A673 (cell line): Measurements from ENCODE around the gene GPC6.

Experiments used
- CTCF ChIP-seq: fragments of 300-800, 200-600 bp; sonication (generic); conservative IDR thresholded peaks from 2 replicates; pipeline ENCODE4 v1.5.1; 2017; ENCODE audit warnings: low read depth, mild to moderate bottlenecking, antibody characterized with exemption, low read length, moderate library complexity, mixed read lengths
- EZH2 ChIP-seq: fragments of 200-600 bp; sonication (generic); IDR thresholded peaks from 2 replicates; pipeline ENCODE4 v1.6.1; 2017; ENCODE audit warnings: borderline replicate concordance, low read depth, mild to moderate bottlenecking, mixed read lengths, antibody characterized with exemption, low read length; ENCODE audit not compliant: poor library complexity, severe bottlenecking

- TF ChIP-seq EZH2: no peak
- TF ChIP-seq CTCF: no peak
Observed at GRCh38 chr13:94242554-94242953, 1015.9 kb downstream of the GPC6 start.
